GM12878 (cell line): ENCODE data around the gene AP4B1. TPM values are rescaled to one million over a fixed set of nuclear protein-coding genes. Genes with fewer than 3 reads are reported as not detected.

Source experiments
- CBX3 ChIP-seq: fragments of 200-600 bp; sonication (generic); IDR thresholded peaks from 2 replicates; pipeline ENCODE4 v1.6.1; 2016; ENCODE audit warnings: low read depth, borderline replicate concordance
- E2F4 ChIP-seq: IDR thresholded peaks from 2 replicates; pipeline ENCODE4 v1.6.1; 2012; ENCODE audit warnings: low read depth, low read length, improper control_type of control experiment
- ELK1 ChIP-seq: IDR thresholded peaks from 2 replicates; pipeline ENCODE4 v1.6.1; 2012; ENCODE audit warnings: low read depth, low read length, improper control_type of control experiment
- HDGF ChIP-seq: fragments of 450-650 bp; IDR thresholded peaks from 2 replicates; pipeline ENCODE4 v1.6.1; 2016; ENCODE audit warnings: antibody characterized with exemption
- NFYA ChIP-seq: IDR thresholded peaks from 2 replicates; pipeline ENCODE4 v1.6.1; 2011; ENCODE audit warnings: low read depth, mild to moderate bottlenecking, low read length, improper control_type of control experiment, borderline replicate concordance
- NRF1 ChIP-seq: conservative IDR thresholded peaks from 2 replicates; pipeline ENCODE4 v1.6.1; 2011; ENCODE audit warnings: mild to moderate bottlenecking, low read depth, low read length, improper control_type of control experiment
- PBX3 ChIP-seq: IDR thresholded peaks from 2 replicates; pipeline ENCODE4 v1.6.1; 2011; ENCODE audit warnings: mild to moderate bottlenecking, low read depth, low read length, moderate library complexity; ENCODE audit not compliant: insufficient replicate concordance
- RCOR1 ChIP-seq: conservative IDR thresholded peaks from 2 replicates; pipeline ENCODE4 v1.6.1; 2012; ENCODE audit warnings: low read depth, low read length, improper control_type of control experiment
- SMC3 ChIP-seq: IDR thresholded peaks from 2 replicates; pipeline ENCODE4 v1.6.1; 2011; ENCODE audit warnings: low read length, improper control_type of control experiment, borderline replicate concordance
- STAT3 ChIP-seq: IDR thresholded peaks from 2 replicates; pipeline ENCODE4 v1.6.1; 2011; ENCODE audit warnings: low read depth, low read length, improper control_type of control experiment
- SUZ12 ChIP-seq: fragments of 200-600 bp; sonication (generic); IDR thresholded peaks from one replicate; pipeline ENCODE4 v1.6.1; 2018; ENCODE audit warnings: antibody characterized with exemption, mild to moderate bottlenecking; ENCODE audit not compliant: unreplicated experiment
- WRNIP1 ChIP-seq: IDR thresholded peaks from 2 replicates; pipeline ENCODE4 v1.6.1; 2011; ENCODE audit warnings: low read depth, low read length, improper control_type of control experiment, borderline replicate concordance
- YY1 ChIP-seq: IDR thresholded peaks from 2 replicates; pipeline ENCODE4 v1.6.1; 2011; ENCODE audit warnings: low read depth, mild to moderate bottlenecking, low read length
- ZBED1 ChIP-seq: IDR thresholded peaks from 2 replicates; pipeline ENCODE4 v1.6.1; 2016; ENCODE audit warnings: borderline replicate concordance
- polyA plus RNA-seq, 11 experiments: library from polyadenylated mRNA; depleted of rRNA in 4 of 11; unstranded in 6 of 11; stranded (reverse) in 5 of 11; fragments of >200 nt; fragmentation: Nextera tagmentation in 4 of 11; fragmentation: Illumina TruSeq in 1 of 11; extraction: Ambion mirVana in 4 of 11; extraction: Trizol in 1 of 11; gene quantifications; 1 replicate in 1 of 11; 2 replicates in 10 of 11; pipeline versions ENCODE4 v1.2.1 to v1.2.3, GENCODE V29; 2011 to 2016; ENCODE audit warnings: inconsistent platforms in 2 of 11, missing spikeins in 2 of 11, low read depth in 1 of 11
- total RNA-seq, 4 experiments: library from RNA; depleted of rRNA in 3 of 4; stranded (reverse); fragments of >200 nt in 3 of 4; fragmentation: Illumina TruSeq in 1 of 4; extraction: Trizol in 1 of 4; gene quantifications; 2 replicates each; pipeline versions ENCODE4 v1.2.1 to v1.2.3, GENCODE V29; 2013 to 2021
- TF ChIP-seq, protein P1 (sequence below): fragments of 450-650 bp; IDR thresholded peaks from 2 replicates; pipeline ENCODE4 v1.6.1; 2014; ENCODE audit warnings: mild to moderate bottlenecking
- TF ChIP-seq, protein P2 (sequence below): fragments of 450-650 bp; IDR thresholded peaks from 2 replicates; pipeline ENCODE4 v1.6.1; 2016; ENCODE audit warnings: mild to moderate bottlenecking, moderate library complexity, borderline replicate concordance
- TF ChIP-seq, protein P3 (sequence below): fragments of 450-650 bp; IDR thresholded peaks from 2 replicates; pipeline ENCODE4 v1.6.1; 2017; ENCODE audit warnings: borderline replicate concordance

Gene AP4B1
- total and polyA plus RNA-seq, 10 of the 15 experiments (the other 5 are each of a cell fraction or from before 2014, with no cell fraction given), result 27.2 to 61.0 (median 33.0) TPM

DNA sequence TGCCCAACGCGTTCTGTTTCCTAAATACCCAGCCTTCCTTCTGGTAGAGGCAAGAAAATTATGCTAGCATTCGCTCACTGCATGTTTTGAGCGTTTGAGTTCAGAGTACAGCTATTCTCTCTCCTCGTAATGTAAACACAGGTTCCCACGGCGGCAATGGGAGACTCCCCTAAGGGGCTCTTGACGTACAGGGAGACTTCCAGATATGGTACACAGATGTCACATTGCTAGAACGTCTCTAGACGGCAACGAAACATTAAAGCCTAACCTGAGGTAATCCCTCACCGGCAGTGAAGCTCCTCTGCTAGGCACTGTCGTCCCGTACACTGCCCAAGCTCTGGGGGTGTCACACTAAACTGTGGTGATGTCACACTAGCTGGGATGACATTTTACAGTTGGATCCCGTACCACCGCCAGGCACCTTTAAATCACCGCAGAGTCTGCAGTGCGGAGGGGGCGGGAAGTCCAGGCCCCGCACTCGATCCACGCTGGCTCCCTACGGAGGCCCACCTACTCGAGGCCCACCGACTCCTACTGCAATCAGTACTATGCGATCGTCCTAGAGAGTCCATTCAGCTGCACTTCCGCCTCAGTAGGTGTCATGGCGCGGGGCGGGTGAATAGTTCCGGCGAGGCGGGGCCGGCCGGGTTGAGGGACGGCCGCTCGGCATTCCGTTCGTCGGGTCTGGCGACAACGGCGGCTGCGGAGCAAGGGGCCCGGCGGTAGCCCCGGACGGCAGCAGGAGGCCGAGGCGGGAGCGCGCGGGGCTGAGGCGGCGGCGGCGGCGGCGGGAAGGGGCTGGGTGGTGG lies 24.5 kb upstream of the AP4B1 start, which contains the start of gene HIPK1 (continued):
- TF ChIP-seq HDGF (peak; percentile 76), NRF1 (no peak), SUZ12 (no peak), CBX3 (no peak), WRNIP1 (no peak), NFYA (no peak), RCOR1 (0 out of 2 replicates have a peak, but pooled peaks have one; percentile 52), ELK1 (peak; percentile 91), SMC3 (peak; percentile 21; the same call in 1 of the 2 replicates), PBX3 (peak; percentile 51), STAT3 (no peak), YY1 (peak; percentile 100), ZBED1 (no peak; the same call in 1 of the 2 replicates), E2F4 (no peak)
- TF ChIP-seq, protein P1, sequence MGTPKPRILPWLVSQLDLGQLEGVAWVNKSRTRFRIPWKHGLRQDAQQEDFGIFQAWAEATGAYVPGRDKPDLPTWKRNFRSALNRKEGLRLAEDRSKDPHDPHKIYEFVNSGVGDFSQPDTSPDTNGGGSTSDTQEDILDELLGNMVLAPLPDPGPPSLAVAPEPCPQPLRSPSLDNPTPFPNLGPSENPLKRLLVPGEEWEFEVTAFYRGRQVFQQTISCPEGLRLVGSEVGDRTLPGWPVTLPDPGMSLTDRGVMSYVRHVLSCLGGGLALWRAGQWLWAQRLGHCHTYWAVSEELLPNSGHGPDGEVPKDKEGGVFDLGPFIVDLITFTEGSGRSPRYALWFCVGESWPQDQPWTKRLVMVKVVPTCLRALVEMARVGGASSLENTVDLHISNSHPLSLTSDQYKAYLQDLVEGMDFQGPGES, result 0 out of 2 replicates have a peak, but pooled peaks have one; percentile 14
- TF ChIP-seq, protein P2, sequence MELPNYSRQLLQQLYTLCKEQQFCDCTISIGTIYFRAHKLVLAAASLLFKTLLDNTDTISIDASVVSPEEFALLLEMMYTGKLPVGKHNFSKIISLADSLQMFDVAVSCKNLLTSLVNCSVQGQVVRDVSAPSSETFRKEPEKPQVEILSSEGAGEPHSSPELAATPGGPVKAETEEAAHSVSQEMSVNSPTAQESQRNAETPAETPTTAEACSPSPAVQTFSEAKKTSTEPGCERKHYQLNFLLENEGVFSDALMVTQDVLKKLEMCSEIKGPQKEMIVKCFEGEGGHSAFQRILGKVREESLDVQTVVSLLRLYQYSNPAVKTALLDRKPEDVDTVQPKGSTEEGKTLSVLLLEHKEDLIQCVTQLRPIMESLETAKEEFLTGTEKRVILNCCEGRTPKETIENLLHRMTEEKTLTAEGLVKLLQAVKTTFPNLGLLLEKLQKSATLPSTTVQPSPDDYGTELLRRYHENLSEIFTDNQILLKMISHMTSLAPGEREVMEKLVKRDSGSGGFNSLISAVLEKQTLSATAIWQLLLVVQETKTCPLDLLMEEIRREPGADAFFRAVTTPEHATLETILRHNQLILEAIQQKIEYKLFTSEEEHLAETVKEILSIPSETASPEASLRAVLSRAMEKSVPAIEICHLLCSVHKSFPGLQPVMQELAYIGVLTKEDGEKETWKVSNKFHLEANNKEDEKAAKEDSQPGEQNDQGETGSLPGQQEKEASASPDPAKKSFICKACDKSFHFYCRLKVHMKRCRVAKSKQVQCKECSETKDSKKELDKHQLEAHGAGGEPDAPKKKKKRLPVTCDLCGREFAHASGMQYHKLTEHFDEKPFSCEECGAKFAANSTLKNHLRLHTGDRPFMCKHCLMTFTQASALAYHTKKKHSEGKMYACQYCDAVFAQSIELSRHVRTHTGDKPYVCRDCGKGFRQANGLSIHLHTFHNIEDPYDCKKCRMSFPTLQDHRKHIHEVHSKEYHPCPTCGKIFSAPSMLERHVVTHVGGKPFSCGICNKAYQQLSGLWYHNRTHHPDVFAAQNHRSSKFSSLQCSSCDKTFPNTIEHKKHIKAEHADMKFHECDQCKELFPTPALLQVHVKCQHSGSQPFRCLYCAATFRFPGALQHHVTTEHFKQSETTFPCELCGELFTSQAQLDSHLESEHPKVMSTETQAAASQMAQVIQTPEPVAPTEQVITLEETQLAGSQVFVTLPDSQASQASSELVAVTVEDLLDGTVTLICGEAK, result peak; percentile 83; the same call in 1 of the 2 replicates
- TF ChIP-seq, protein P3, sequence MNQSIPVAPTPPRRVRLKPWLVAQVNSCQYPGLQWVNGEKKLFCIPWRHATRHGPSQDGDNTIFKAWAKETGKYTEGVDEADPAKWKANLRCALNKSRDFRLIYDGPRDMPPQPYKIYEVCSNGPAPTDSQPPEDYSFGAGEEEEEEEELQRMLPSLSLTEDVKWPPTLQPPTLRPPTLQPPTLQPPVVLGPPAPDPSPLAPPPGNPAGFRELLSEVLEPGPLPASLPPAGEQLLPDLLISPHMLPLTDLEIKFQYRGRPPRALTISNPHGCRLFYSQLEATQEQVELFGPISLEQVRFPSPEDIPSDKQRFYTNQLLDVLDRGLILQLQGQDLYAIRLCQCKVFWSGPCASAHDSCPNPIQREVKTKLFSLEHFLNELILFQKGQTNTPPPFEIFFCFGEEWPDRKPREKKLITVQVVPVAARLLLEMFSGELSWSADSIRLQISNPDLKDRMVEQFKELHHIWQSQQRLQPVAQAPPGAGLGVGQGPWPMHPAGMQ, result no peak
